ENCODE measurements around the gene CMSS1. TPM values are rescaled to one million over a fixed set of nuclear protein-coding genes. Genes with fewer than 3 reads are reported as not detected.

Gene CMSS1
- total and polyA plus RNA-seq, 2 of the 13 experiments (the other 11 are each of a cell fraction or from before 2014, with no cell fraction given): 6.4 to 48.7 TPM

DNA sequence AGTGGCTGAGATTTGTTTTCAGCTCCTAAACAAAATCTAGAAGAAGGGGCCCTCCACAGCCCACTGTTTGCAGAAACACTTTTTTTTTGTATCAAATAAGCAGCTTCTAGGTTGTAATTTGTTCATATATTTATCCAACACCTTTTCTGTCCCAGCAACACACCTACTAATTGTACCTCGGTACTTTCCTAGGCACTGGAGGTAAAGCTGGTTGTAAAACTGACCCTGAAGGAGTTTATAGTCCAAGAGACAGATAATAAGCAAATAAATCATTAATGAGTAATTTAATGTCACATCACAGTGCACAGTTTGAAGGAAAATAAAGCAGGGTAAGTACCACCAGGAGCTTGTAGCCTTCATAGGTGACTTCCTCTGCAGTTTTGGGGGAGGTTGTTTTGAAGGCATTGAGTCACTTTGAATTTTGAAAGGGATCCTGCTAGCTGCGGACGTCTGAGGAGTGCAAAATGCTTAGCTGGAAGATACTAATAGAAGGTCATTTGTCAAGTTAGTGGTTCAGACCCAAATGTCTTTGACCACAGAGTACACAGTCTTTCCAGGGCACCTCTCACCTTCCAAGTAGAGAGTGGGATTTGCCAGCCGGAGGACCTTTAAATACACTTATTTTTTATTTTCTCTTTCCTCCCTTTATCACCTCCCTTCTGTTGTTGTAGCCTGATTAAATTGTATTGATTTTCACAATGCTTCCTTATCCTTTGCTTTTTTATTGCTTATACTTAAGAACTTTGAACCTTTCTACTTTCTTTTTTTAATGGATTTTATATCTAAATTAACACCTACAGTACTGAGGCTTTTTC, 53.8 kb downstream of the CMSS1 start:
- H2AFZ ChIP-seq (ENCODE audit: low read length): no peak overlapping the region
- peak overlapping the region; percentile 92 for H3K4me2 ChIP-seq (ENCODE audit: low read depth, low read length)
- in situ Hi-C loops (cut with HindIII; ENCODE audit: extremely low pct_ligation_motif_present, low pct_unique_long_range_greater_than_20kb): loop anchor here (10.0 kb wide), 1 partner anchor 173 kb away; no protein-coding TSS in a partner anchor
- CTCF ChIA-PET (ENCODE audit: low intra/inter-chr PET ratio, low total read pairs): no interaction called here
- peaks cover 23 to 46% of the 10 kb centered on the region in 2 experiments for H3K36me3 ChIP-seq (replicated peaks in 1 of 2; ENCODE audit: control insufficient read depth in 1 of 2, insufficient read depth in 2 of 2, low read length in 2 of 2)
- intact Hi-C loops (cut with micrococcal nuclease; ENCODE audit: unreplicated experiment): no loop called here
- peak overlapping the region; percentile 86 for H3K27ac ChIP-seq (ENCODE audit: extremely low read length, insufficient read depth, low read length)
- peaks cover 71% of the 10 kb centered on the region for H4K20me1 ChIP-seq (ENCODE audit: insufficient read depth, low read length)
- peaks cover 66% of the 10 kb centered on the region for H3K4me1 ChIP-seq (ENCODE audit: insufficient read depth, low read length)
- DNase-seq (ENCODE audit: low spot score): no peak
- no peaks in the 10 kb centered on the region; a peak in 1 of 5 replicates for H3K27me3 ChIP-seq (ENCODE audit: control insufficient read depth in 1 of 2, insufficient read depth in 2 of 2, low read length in 2 of 2)
- no peak for FAIRE-seq
- TF ChIP-seq POLR2G (IDR thresholded peaks at IDR 0.05; ENCODE audit: low read depth, low read length): peak; percentile 41; the same call in 1 of the 2 replicates
- TF ChIP-seq RBFOX2 (IDR thresholded peaks at IDR 0.05; ENCODE audit: low read depth, low read length): peak; percentile 61
- TF ChIP-seq GATAD1 (CRISPR knock-in tag; IDR thresholded peaks at IDR 0.05): no peak
- no peaks in the 10 kb centered on the region for H3K9me3 ChIP-seq (ENCODE audit: low read length)
- H3K79me2 ChIP-seq (ENCODE audit: insufficient read depth, low read length): peaks cover 97% of the 10 kb centered on the region
- BruUV-seq (replicated peaks): no TSS peak
- POLR2A ChIA-PET: interaction anchor here (1.1 to 3.5 kb wide), 9 partner anchors 12 to 389 kb away, joined by 3 to 15 read pairs (median 4); partner anchors contain the start of gene TBC1D23
- 73% methylated on average over 4 of the region's 4 CpGs for WGBS (ENCODE audit: low lambda C conversion rate)
- H3K9ac ChIP-seq (ENCODE audit: insufficient read depth, low read depth, low read length): peak overlapping the region; percentile 99
- H3K4me3 ChIP-seq (replicated peaks in 1 of 3; ENCODE audit: insufficient read depth in 1 of 3, low read depth in 2 of 3, low read length in 3 of 3): peak overlapping the region; percentile 73 to 92 (median 83); a peak in 5 of 6 replicates
- ATAC-seq: no peak

- H3K9ac ChIP-seq (ENCODE audit: insufficient read depth, low read depth, low read length): peak overlapping the region; percentile 99
- no peaks in the 10 kb centered on the region for H3K9me3 ChIP-seq (ENCODE audit: low read length)
- H3K4me2 ChIP-seq (ENCODE audit: low read depth, low read length): peak overlapping the region; percentile 92
- in situ Hi-C loops (cut with HindIII; ENCODE audit: extremely low pct_ligation_motif_present, low pct_unique_long_range_greater_than_20kb): loop anchor here (10.0 kb wide), 1 partner anchor 172 kb away; no protein-coding TSS in a partner anchor
- no peak for TF ChIP-seq XRCC5 (optimal IDR thresholded peaks at IDR 0.05; ENCODE audit: low read length)
- 0 out of 2 replicates have a peak, but pooled peaks have one; percentile 11 for TF ChIP-seq KAT8 (CRISPR knock-in tag; IDR thresholded peaks at IDR 0.05)
- TF ChIP-seq POLR2G (IDR thresholded peaks at IDR 0.05; ENCODE audit: low read depth, low read length): 0 out of 2 replicates have a peak, but pooled peaks have one; percentile 19
- ChIA-PET CTCF (ENCODE audit: low intra/inter-chr PET ratio, low total read pairs) (no interaction called here), POLR2A (interaction anchor here (1.3 to 3.5 kb wide), 4 partner anchors 13 to 381 kb away, joined by 4 to 15 read pairs (median 5); no protein-coding TSS in a partner anchor)
- peaks cover 57% of the 10 kb centered on the region for H4K20me1 ChIP-seq (ENCODE audit: insufficient read depth, low read length)
- ATAC-seq: no peak
- H3K36me3 ChIP-seq (replicated peaks in 1 of 2; ENCODE audit: control insufficient read depth in 1 of 2, insufficient read depth in 2 of 2, low read length in 2 of 2): peaks cover 19 to 37% of the 10 kb centered on the region in 2 experiments
- DNase-seq (ENCODE audit: low spot score): no peak
- FAIRE-seq: no peak
- H3K27me3 ChIP-seq (ENCODE audit: control insufficient read depth in 1 of 2, insufficient read depth in 2 of 2, low read length in 2 of 2): no peaks in the 10 kb centered on the region; a peak in 1 of 5 replicates
- H3K4me1 ChIP-seq (ENCODE audit: insufficient read depth, low read length): peaks cover 66% of the 10 kb centered on the region
- no TSS peak for BruUV-seq (replicated peaks)
- intact Hi-C loops (cut with micrococcal nuclease; ENCODE audit: unreplicated experiment): no loop called here
- peak overlapping the region; percentile 73 to 92 (median 83) for H3K4me3 ChIP-seq (replicated peaks in 1 of 3; ENCODE audit: insufficient read depth in 1 of 3, low read depth in 2 of 3, low read length in 3 of 3)
- peak overlapping the region; percentile 86 for H3K27ac ChIP-seq (ENCODE audit: extremely low read length, insufficient read depth, low read length)
- H2AFZ ChIP-seq (ENCODE audit: low read length): no peak overlapping the region
- peaks cover 89% of the 10 kb centered on the region for H3K79me2 ChIP-seq (ENCODE audit: insufficient read depth, low read length)
Measured at GRCh38 chr3:99872923-99873254, 55.2 kb downstream of the CMSS1 start.

Data from HepG2 (cell line).